ENCODE measurements around the gene FARP2. TPM values are rescaled to one million over a fixed set of nuclear protein-coding genes. Genes with fewer than 3 reads are reported as not detected.

Gene FARP2
- total RNA-seq, 1 experiment from 2014 or later = 49.3 TPM

GRCh38 chr2:241505086-241505780 lies 149.1 kb downstream of the FARP2 start (continued):
- TF ChIP-seq REST (IDR thresholded peaks at IDR 0.05; ENCODE audit: low read depth) (no peak), EZH2phosphoT487 (IDR thresholded peaks at IDR 0.05; ENCODE audit: borderline replicate concordance) (no peak), ELF1 (IDR thresholded peaks at IDR 0.05; ENCODE audit: borderline replicate concordance, low read depth) (no peak), ZFX (IDR thresholded peaks at IDR 0.05) (no peak), POLR2AphosphoS5 (IDR thresholded peaks at IDR 0.05; ENCODE audit: low read depth, low read length) (no peak), JUND (IDR thresholded peaks at IDR 0.05) (no peak), FOSL1 (IDR thresholded peaks at IDR 0.05; ENCODE audit: low read depth) (no peak)

- Histone ChIP-seq H3K4me3 (replicated peaks in 1 of 2; ENCODE audit: low read depth in 1 of 2, low read length in 2 of 2) (no peak overlapping the region), H3K27ac (ENCODE audit: low read depth, low read length) (no peak overlapping the region; the same call in 1 of the 2 replicates), H3K36me3 (ENCODE audit: control insufficient read depth in 1 of 2, insufficient read depth in 2 of 2, low read length in 2 of 2) (peaks cover 0 to 2% of the 10 kb centered on the region in 2 experiments; a peak in 1 of 4 replicates), H3K4me2 (ENCODE audit: low read length) (no peak overlapping the region), H3K27me3 (ENCODE audit: insufficient read depth, low read length) (no peaks in the 10 kb centered on the region), H3K4me1 (ENCODE audit: control insufficient read depth in 1 of 2, insufficient read depth in 2 of 2, low read length in 2 of 2) (peaks cover 12 to 24% of the 10 kb centered on the region in 2 experiments), H3K9me3 (ENCODE audit: control insufficient read depth in 1 of 2, insufficient read depth in 1 of 2, low read depth in 1 of 2, low read length in 2 of 2) (no peaks in the 10 kb centered on the region), H4K20me1 (ENCODE audit: insufficient read depth) (no peaks in the 10 kb centered on the region), H3K79me2 (ENCODE audit: insufficient read depth, low read length) (peaks cover 60% of the 10 kb centered on the region), H3K9me2 (ENCODE audit: insufficient read depth) (no peaks in the 10 kb centered on the region), H3K9ac (ENCODE audit: low read length) (no peak overlapping the region), H2AFZ (ENCODE audit: low read depth, low read length, poor library complexity, severe bottlenecking) (no peak overlapping the region)
- ATAC-seq (no peak), DNase-seq (ENCODE audit: low read depth, low spot score) (no peak)
- no TSS peak for BruUV-seq (replicated peaks)
- intact Hi-C loops (cut with micrococcal nuclease) = loop anchor here (5.0 kb wide), 2 partner anchors 132 to 148 kb away; partner anchors contain the start of genes ATG4B, FARP2 and THAP4
- ChIA-PET RAD21 (ENCODE audit: low non-redundant PET in 1 of 2, low total read pairs in 2 of 2, uncharacterized antibody in 2 of 2, unreplicated experiment in 2 of 2) (no interaction called here), POLR2A (interaction anchor here (1.1 kb wide), 1 partner anchor 10 kb away, joined by 3 read pairs; no protein-coding TSS in a partner anchor), CTCF (no interaction called here)
- TF ChIP-seq JUND (IDR thresholded peaks at IDR 0.05) = no peak
- TF ChIP-seq EZH2phosphoT487 (IDR thresholded peaks at IDR 0.05; ENCODE audit: borderline replicate concordance) = no peak
- no peak for TF ChIP-seq ZNF274 (IDR thresholded peaks at IDR 0.05; ENCODE audit: low read depth, low read length)
- TF ChIP-seq SRF (IDR thresholded peaks at IDR 0.05; ENCODE audit: low read depth) = no peak
- TF ChIP-seq EZH2 (IDR thresholded peaks at IDR 0.05) = no peak
- TF ChIP-seq RAD21 (IDR thresholded peaks at IDR 0.05; ENCODE audit: low read depth) = no peak
- TF ChIP-seq REST (IDR thresholded peaks at IDR 0.05; ENCODE audit: low read depth) = no peak
- TF ChIP-seq EGR1 (IDR thresholded peaks at IDR 0.05; ENCODE audit: low read depth) = no peak
- no peak for TF ChIP-seq ZBTB33 (IDR thresholded peaks at IDR 0.05; ENCODE audit: extremely low read depth, insufficient replicate concordance, low read length)
- TF ChIP-seq MAX (IDR thresholded peaks at IDR 0.05) = no peak
Measured at GRCh38 chr2:241505781-241506201, 149.7 kb downstream of the FARP2 start.

Measured in HCT116 (cell line).